HepG2 (cell line): ENCODE data around the gene SLIT3. TPM values are rescaled to one million over a fixed set of nuclear protein-coding genes. Genes with fewer than 3 reads are reported as not detected.

ENCODE experiments used
- BRCA1 ChIP-seq: sonication (generic); formaldehyde crosslinking; IDR thresholded peaks from 2 replicates; pipeline ENCODE4 v1.4.0; 2020; ENCODE audit warnings: missing genetic modification reagents
- HNRNPL ChIP-seq: fragments of 200-400 bp; formaldehyde crosslinking; IDR thresholded peaks from 2 replicates; pipeline ENCODE4 v1.6.1; 2017; ENCODE audit warnings: mild to moderate bottlenecking, low read depth, low read length
- JUNB ChIP-seq: sonication (generic); formaldehyde crosslinking; IDR thresholded peaks from 2 replicates; pipeline ENCODE4 v1.8.0; 2022; ENCODE audit warnings: missing genetic modification reagents, mild to moderate bottlenecking, borderline replicate concordance
- LRRFIP1 ChIP-seq: sonication (generic); formaldehyde crosslinking; conservative IDR thresholded peaks from 2 replicates; pipeline ENCODE4 v1.4.0; 2020; ENCODE audit warnings: missing genetic modification reagents
- PCBP2 ChIP-seq: fragments of 200-400 bp; formaldehyde crosslinking; optimal IDR thresholded peaks from 2 replicates; pipeline ENCODE3; 2018; ENCODE audit warnings: low read length, low read depth; ENCODE audit not compliant: poor library complexity, severe bottlenecking
- SCMH1 ChIP-seq: sonication (generic); formaldehyde crosslinking; IDR thresholded peaks from 2 replicates; pipeline ENCODE4 v1.9.0; 2021; ENCODE audit warnings: missing genetic modification reagents, mild to moderate bottlenecking, borderline replicate concordance
- SOX13 ChIP-seq, 3 experiments: fragments of 450-650 bp in 1 of 3; sonication (generic) in 1 of 3; formaldehyde crosslinking in 1 of 3; IDR thresholded peaks in 2 of 3; conservative IDR thresholded peaks in 1 of 3; 2 replicates each; pipeline versions ENCODE4 v1.5.0 to v1.6.1; 2016 to 2020; ENCODE audit warnings: antibody characterized with exemption in 1 of 3, mild to moderate bottlenecking in 1 of 3, missing compliant biosample characterization in 1 of 3, missing genetic modification reagents in 1 of 3, moderate library complexity in 1 of 3
- ZHX1 ChIP-seq: sonication (generic); formaldehyde crosslinking; IDR thresholded peaks from 2 replicates; pipeline ENCODE4 v1.8.1; 2022; ENCODE audit warnings: low read depth, mild to moderate bottlenecking, missing genetic modification reagents
- ZNF33A ChIP-seq: sonication (generic); formaldehyde crosslinking; IDR thresholded peaks from 2 replicates; pipeline ENCODE4 v1.5.1; 2020; ENCODE audit warnings: missing genetic modification reagents, mild to moderate bottlenecking, moderate library complexity, borderline replicate concordance
- ZNF800 ChIP-seq: sonication (generic); formaldehyde crosslinking; IDR thresholded peaks from 2 replicates; pipeline ENCODE4 v1.4.0; 2020; ENCODE audit warnings: missing genetic modification reagents
- polyA plus RNA-seq, 8 experiments: library from polyadenylated mRNA; depleted of rRNA in 3 of 8; stranded (reverse) in 7 of 8; unstranded in 1 of 8; fragments of >200 nt; fragmentation: Illumina TruSeq in 4 of 8; extraction: Trizol in 4 of 8; gene quantifications; 2 replicates each; pipeline versions ENCODE4 v1.2.1 to v1.2.3, GENCODE V29; 2011 to 2016; ENCODE audit warnings: low read depth in 4 of 8, missing spikeins in 1 of 8, mixed read lengths in 1 of 8; ENCODE audit not compliant: insufficient read depth in 1 of 8
- total RNA-seq, 5 experiments: library from RNA; depleted of rRNA; stranded (reverse); fragments of >200 nt; fragmentation: Illumina TruSeq; extraction: Trizol; gene quantifications; 2 replicates each; pipeline ENCODE4 v1.2.3, GENCODE V29; 2016; ENCODE audit warnings: low read depth in 1 of 5

SLIT3 gene
- total and polyA plus RNA-seq, 2 of the 13 experiments (the other 11 are each of a cell fraction or from before 2014, with no cell fraction given): not detected

- TF ChIP-seq PCBP2 (no peak), JUNB (CRISPR knock-in tag) (no peak), BRCA1 (no peak), ZNF33A (CRISPR knock-in tag) (no peak), ZHX1 (CRISPR knock-in tag) (no peak), SCMH1 (CRISPR knock-in tag) (no peak), HNRNPL (no peak), LRRFIP1 (CRISPR knock-in tag) (no peak), SOX13 (IDR thresholded peaks at IDR 0.05) (no peak), SOX13 (CRISPR knock-in tag; conservative IDR thresholded peaks at IDR 0.05 in 1 of 2, IDR thresholded peaks at IDR 0.05 in 1 of 2) (no peak), ZNF800 (CRISPR knock-in tag) (no peak)
Measured at GRCh38 chr5:168727547-168727946, 573.4 kb downstream of the SLIT3 start (continued).
